GM18907 (cell line): ENCODE results near the gene HES7.
"Not testable (repeated sequence)": the region's sequence is repeated elsewhere in the genome, so short reads cannot be mapped to it uniquely, and the experiment has no call there.

Source experiments
- ATAC-seq: cut with Tn5 transposase; IDR thresholded peaks from one replicate; pipeline ENCODE4 v1.9.1; 2021; ENCODE audit warnings: mild to moderate bottlenecking, moderate library complexity; ENCODE audit not compliant: unreplicated experiment

Gene HES7

DNA sequence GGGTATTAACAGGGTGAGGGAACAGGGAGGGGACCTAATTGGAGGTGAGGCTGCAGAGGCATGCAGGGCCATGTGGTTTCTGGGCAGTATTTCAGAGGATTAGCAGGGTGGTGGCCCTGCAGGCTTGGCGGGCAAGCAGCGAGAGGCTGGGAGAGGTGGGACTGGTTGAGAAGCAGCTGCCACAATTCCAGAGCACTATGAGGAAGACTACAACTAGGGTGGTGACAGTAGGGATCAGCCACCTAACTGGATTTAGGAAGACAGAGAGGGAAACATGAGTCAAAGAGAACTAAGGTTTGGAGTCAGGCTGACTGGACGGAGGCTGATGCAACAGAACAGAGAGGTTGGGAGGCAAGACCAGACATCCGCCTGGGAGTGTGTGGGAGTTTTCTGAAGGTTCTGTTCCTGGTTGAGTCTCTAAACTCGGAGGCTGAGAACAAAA, 17.9 kb downstream of the HES7 start:
- ATAC-seq, result no peak

DNA sequence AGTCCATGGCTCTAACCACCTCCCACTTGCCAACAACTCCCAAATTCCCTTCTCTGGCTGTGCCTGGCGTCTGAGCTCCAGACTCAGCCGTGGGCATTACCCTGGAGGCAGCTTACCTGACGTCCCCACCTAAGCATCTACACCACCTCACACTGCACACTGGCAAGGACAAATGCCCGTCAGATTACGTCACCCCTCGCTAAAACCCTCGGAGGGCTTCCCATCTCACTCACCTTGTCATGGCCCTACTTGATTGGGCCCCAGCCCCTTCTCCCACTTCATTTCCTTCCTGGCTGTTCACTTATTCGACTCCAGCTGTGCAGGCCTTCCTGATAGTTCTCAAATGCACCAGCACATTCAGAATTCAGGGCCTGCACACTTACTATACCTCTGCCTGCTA, 19.0 kb downstream of the HES7 start:
- no peak for ATAC-seq

DNA sequence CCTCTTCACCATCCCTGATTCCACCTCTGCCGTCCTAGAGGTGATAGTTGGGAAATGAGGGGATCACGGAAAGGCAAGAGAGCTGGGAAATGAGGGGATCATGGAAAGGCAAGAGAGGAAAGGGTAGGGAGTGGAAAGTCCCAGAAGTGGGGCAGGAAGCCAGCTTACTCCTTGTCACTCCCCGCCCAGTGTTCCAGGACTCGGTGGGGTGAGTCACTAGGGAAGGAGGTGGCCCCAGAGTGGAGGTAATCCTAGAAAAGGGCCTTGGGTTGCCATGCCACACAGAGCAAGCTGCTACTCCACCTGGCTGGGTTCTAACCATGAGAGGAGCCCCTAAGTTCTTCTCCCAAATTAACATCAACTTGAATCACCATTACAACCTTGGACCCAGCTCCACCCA, 20.4 kb downstream of the HES7 start:
- ATAC-seq, result no peak

DNA sequence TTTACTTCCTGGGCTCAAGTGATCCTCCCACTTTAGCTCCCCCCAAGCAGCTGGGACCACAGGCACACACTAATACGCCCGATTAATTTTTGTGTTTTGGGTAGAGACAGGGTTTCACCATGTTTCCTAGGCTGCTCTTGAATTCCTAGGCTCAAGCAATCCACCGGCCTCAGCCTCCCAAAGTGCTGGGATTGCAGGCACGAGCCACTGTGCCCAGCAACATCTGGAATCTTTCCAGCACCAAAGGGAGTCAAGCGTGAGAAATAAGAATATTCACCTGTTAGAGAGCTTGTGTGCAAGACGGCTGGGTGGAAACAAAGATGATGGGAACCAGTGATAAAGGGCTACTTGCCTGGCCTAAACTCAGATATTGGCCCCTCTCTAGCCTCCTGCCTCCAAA, 22.2 kb downstream of the HES7 start:
- no peak for ATAC-seq

DNA sequence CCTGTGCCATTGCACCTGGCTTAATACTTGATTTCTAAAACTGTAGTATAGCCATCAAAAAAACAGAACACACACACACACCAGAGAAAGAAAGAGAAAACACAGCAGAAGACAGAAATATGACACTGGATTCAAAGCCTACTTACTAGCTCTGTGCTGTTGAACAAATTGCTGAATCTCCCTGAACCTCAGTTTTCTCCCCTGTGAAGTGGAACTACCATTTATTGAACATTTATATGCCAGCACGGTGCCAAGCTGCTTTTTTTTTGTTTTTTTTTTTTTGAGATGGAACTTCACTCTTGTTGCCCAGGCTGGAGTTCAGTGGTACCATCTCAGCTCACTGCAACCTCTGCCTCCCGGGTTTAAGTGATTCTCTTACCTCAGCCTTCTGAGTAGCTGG, 23.1 kb downstream of the HES7 start:
- no peak for ATAC-seq

DNA sequence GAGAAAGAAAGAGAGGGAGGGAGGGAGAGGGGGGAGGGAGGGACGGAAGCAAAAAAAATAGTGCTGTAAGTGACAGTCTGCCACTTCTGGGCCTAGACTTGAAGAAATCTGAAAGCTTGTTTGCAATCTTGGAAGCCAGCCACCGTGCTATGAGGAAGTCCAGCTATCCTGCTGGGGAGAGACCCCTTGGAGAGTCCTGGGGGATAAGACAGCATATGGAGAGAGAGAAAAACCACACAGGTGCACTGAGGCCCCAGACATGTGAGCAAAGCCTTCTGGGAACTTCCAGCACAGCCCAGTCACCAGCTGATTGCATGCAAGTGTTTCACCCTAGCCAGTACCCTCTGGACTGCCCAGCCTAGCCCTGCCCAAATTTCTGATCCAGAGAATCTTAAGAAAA, 23.8 kb downstream of the HES7 start:
- no peak for ATAC-seq

DNA sequence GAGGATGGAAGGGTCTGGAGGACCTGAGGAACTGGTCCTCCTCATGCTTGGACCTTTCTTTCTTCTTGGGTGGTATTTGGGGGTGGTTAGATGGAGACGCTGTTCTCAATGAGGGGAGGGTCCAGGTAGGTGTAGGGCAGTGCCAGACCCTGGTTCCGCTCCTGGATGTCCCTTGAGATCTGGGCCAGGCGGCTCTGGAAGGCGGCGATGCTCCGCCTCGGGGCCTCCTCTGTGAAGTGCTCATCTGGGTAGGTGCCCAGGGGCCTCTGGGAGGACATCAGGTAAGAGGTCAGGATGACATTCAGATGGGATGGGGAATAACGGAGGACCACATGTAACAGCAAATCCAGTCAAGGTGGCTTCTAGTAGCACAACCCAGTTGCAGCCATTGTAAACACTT, 27.4 kb downstream of the HES7 start:
- ATAC-seq, result no peak

DNA sequence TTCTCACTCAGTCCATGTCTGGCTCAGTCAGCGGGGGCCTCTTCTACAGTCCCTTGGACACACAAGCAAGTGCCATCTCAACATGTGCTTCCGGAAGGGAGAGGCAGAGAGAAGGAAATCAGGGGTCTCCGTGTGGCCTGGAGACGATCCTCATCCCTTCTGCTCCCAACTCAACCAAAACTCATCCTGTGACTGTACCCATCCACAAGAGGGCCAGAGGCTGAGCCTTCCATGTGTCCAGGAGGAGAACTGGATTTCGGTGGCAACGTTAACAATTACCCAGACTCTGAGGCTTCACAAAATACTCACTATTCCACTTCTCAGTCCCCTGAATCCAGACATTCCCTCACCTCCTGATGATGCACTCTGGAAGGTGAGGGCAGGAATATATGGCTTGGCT, 28.5 kb downstream of the HES7 start:
- ATAC-seq, result no peak

DNA sequence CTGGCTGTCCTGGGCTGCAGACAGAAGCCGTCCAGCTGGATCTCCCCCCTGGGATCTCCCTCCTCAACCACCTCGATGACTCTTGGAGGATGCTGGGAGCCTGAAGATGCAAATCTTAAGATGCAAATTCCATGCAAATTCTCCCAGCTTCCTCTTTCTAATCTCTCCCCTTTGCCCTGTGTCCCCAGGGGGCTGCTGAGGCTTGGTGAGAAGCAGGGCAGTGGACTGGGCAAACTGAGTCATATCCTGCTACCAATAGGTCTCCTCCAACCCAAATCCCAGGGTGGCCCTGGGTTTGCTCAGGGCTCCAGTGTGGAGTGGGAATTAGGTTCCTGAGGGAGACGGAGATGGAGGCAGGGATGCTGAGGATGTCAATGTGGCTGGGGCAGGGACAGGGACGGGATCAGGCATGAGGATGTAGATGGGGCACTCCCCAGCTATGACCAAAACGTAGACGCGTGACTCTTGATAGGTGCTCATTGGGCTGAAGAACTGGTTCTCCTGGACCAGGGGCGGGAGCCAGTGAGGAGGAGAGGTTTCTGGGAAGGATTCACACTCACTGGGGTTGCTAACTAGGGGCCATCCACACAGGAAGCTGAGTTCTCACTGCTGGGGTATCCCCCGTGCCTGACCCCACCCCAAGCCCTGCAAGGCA, 32.7 kb downstream of the HES7 start:
- ATAC-seq, result peak; percentile 63

DNA sequence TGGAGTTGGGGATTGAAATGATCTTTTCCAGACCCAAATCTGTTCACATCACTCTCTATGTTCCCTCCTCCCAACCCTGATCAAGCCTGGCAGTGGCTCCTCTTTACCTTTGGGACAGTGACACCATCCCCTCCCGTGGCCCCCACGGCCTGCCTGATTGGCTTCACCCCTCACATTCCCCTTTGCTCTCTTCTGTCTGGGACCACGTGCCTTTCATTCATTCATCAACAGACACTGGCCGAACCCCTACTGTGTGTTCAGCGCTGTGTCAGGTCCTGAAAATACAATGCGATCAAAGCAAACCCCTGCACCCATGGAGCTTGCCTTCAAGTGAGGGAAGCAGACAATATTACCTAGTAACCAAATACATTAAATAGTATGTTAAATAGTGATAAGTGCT, 34.2 kb downstream of the HES7 start:
- no peak for ATAC-seq

DNA sequence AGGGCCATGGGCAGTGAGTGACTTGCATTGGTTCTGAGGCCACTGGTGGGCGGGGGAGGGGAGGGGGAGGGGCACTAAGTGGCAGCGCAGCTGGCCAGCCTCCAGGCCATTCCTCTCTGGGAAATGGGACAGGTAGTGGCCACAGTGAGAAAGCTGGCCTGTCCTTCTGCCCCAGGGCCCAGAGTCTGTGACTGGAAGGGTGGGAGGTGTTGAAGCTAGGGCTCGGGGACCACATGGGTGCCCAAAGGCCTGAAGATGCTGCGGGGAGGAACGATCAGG, 36.0 kb downstream of the HES7 start:
- no peak for ATAC-seq

DNA sequence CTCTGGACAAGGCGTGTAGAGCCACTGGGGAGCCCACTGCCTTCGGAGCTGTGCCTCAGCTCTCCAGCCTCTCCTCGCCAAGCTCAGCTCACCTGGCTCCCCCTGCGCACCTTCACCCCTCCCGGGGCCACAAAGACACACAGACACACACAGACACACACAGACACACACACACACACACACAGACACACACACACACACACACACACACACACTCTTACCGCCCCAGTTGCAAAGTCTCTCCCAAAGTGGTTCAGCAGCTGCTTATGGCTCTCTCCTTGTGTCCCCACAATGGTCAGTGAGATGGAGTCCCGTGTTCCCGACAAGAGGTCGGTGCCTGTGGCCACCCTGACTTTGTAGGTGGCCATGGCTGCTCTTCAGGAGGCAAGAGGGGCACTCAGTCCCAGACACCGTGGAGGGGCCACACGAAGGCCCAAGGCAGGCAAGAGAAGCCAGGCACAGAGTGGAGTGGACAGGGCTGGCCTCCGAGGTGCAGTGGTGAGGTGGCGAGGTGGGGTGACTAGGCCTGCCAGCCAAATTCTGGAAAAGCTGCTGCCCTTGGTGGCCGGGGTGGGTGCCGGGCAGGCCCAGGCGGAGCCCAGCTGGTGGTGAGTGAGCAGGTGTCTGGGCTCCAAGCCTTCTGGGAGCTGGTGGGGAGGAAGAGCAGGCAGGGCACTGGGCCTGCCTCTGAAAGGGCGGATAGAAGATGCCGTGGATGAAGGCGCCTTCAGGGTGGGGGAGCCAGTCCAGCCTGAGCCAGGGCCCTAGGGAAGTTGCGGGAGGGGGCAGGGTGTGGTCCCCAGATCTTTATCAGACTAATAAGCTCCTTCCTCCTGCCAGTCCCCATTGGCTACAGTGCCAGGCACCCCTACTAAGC, 36.6 kb downstream of the HES7 start, which contains the start of gene ALOX12B:
Gene ALOX12B, minus strand, starts transcription at position 642 of the 877 bp plus-strand sequence. Its CDS starts 274 bp downstream, at position 368.
- no peak for ATAC-seq

DNA sequence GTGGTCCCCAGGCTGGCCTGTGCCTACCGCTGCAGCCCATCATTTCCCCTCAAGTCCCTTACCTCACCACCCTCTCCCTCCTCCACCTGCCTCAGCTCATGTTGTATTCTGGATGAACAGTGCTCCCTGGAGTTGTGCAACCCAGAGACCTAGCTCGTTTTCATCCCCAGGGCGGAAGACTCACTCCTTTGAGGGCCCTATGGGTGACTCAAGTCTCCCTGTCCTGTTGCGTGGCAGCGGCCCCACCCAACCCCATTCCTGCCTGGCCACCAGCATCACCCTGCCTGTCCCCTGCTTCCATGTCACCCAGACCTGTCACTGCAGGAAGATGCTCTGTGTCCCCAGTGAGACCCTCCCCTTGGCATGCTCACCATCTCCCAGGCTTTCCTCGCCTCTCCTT, 39.7 kb downstream of the HES7 start:
- no peak for ATAC-seq

DNA sequence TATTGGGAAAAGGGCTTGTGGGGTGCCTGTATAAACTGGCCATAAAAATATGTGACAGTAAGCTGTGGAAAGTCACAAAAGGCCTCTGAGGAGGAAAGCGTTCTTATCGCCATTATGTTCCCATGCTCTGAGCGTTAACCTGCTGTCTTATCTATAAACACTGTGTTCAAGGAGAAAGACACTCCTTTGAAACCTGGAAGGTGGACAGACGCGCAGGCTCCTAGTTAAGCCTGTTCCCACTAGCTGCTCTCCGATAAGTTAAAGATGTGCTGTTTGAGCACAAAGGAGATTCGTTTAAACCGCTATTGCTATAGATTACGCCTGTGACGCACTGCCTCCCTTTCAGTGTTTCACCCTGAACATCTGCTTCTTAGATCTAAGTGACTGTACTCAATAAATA, 41.6 kb downstream of the HES7 start:
- ATAC-seq, result no peak

DNA sequence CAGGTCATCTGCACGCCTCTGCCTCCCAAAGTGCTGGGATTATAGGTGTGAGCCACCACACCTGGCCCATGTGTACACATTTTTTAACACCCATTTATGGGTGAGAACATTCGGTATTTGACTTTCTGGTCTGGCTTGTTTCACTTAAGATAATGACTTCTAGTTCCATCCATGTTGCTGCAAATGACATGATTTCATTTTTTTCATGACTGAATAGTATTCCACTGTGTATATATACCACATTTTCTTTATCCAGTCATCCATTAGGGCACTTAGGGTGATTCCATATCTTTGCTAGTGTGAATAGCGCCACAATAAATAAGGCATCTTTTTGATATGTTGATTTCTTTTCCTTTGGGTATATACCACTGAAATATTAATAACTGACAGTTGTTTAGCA, 42.0 kb downstream of the HES7 start:
- ATAC-seq, result no peak

DNA sequence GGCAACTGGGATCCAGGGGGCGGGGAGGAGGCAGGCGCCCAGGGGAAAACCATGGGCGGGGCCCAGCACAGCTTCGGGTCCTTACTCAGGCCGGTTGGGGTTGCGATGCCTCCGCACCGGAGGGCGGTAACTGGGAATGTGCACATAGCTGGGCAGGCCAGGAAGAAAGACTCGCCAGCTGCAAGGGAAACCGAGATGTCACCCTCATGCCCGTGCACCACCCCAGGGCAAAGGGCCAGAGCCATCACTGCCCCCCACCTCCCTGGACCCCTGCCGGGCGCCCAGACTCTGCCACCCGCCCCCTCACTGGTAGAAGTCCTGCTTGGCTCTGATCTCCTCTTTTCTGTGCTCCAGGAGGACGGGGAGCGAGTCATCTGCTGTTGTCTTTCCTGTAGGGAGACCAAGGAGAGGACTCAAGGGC, 43.1 kb downstream of the HES7 start:
- ATAC-seq, result no peak

DNA sequence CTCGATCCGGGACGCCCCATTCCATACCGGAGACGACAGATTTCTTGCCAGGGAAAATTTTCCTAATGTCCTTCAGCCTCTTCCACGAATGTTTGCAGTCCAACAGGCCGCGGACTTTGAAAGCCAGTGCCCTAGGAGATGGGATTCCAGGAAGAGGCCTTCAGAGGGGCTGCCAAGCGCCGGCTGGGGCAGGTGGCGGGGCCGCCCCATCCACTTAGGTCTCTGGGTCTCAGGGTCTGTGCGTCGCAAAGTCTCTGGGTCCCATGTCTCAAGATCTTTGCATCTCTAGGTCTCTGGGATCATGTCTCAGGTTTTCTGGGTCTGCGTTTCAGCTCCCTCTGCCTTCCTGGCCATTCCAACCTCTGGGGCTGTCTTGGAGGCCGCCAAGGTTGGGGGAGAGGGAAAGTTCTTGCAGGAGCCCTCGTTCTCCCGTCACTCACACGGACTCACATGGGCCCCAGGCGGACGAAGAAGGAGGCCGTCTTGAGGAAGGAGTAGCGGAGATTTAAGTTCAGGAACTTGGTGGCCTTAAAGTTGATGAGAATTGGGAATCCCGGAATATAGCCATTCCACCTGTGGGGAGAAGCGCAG, 43.6 kb downstream of the HES7 start:
- no peak for ATAC-seq

DNA sequence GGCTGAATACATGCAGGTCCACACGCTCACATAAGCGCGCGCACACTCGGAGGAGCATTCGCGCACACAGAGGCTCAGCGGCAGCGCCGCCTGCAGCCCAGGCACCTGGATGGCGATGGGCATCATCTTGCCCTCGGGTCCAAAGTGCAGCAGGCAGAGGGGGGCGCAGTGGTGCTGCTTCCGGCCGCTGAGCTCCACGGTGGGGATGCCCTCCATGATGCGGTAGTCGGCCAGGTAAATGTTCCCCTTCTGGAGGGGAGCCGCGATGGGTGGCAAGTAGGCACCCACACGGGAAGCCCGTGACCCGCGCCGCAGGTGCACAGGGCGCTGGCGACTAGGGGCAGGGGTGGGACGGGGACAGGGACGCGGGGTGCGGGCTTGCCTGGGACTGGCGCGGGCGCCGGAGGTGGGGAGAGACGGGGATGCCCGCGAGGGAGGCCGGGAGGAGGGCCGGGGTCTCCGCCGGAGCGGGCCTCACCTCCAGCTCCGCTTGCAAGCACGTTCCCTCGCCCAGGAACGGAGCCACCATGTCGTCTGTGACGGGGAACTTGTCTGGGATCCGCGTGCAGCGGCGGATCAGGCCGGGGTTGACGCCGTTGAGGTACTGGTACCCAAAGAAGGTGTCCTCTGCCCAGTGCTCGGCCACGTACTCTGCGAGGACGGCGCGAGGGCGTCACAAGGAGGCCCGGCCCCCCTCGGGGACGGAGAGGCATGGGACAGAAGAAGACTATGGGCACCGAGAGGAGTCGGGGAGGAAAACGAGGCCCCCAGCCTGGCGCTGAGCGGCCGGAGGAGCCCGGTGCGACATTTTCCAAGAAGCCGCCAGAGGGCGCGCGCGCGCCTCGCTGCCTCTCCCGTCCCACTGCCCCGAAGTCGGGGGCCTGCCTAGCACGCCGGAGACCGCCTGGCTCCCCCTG, 44.4 kb downstream of the HES7 start:
- ATAC-seq, result peak; percentile 68

DNA sequence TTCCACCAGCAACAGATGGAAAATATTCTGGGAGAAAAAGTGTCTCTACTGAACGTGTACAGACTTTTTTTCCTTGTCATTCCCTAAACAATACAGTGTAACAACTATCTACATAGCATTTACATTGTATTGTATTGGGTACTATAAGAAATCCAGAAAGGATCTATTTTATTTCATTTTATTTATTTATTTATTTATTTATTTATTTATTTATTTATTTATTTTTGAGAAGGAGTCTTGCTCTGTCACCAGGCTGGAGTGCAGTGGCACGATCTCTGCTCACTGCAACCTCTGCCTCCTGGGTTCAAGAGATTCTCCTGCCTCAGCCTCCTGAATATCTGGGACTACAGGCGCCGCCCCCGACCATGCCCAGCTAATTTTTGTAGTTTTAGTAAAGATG, 46.0 kb downstream of the HES7 start:
- not testable (repeated sequence) for ATAC-seq

DNA sequence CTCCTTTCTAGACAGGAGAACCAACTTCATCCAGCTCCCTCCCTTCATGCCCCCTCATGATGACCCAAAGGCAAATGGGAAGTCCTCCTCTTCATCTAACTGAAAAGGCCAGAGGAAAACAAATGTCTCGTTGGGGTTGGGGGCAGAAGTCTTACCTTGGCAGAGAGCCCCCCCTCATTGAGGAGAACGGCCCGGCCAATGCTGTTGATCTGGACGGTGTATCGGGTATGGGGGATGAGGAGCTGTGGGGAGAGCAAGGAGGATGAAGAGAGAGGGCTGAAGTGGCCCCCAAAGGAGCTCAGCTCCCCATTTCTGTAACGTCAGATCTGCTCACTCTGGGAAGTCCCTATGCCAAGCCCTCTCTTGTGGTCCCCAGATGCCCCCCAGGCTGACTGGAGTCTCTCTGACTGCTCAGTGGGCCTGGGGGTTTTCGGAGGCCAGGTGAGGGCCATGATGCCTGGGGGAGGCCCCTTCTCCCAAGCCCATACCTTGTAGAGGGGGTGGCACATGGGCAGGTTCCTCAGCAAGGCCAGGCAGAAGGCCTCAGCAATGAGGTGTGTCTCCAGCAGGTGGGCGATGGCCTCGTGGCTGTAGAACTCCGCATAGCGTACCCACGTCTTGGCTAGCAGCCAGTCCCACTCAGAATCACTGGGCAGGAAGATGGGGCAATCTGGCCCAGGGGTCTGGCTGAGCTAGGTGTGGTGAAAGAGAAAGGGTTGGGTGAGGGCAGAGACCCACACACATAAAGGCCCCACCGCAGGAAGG, 47.2 kb downstream of the HES7 start:
- no peak for ATAC-seq
